H1 (cell line): Measurements from ENCODE around the gene PIK3R5. TPM values are rescaled to one million over a fixed set of nuclear protein-coding genes. Genes with fewer than 3 reads are reported as not detected.

Source experiments
- CHD1 ChIP-seq: IDR thresholded peaks from 2 replicates; pipeline ENCODE4 v1.6.1; 2012; ENCODE audit warnings: low read depth, low read length, improper control_type of control experiment
- CHD7 ChIP-seq: fragments of 300-600 bp; sonication (generic); IDR thresholded peaks from 2 replicates; pipeline ENCODE4 v1.7.1; 2012; ENCODE audit warnings: low read length, moderate library complexity, mild to moderate bottlenecking, inconsistent platforms; ENCODE audit not compliant: insufficient replicate concordance
- HDAC2 ChIP-seq, 2 experiments: fragments of 300-600 bp in 1 of 2; sonication (generic) in 1 of 2; IDR thresholded peaks; 2 replicates each; pipeline ENCODE4 v1.6.1; 2011 to 2012; ENCODE audit warnings: low read depth in 2 of 2, low read length in 2 of 2, mild to moderate bottlenecking in 2 of 2, moderate library complexity in 2 of 2, borderline replicate concordance in 1 of 2, inconsistent platforms in 1 of 2
- JUN ChIP-seq: IDR thresholded peaks from 2 replicates; pipeline ENCODE4 v1.6.1; 2011; ENCODE audit warnings: low read depth, mild to moderate bottlenecking, improper control_type of control experiment, low read length
- PHF8 ChIP-seq: fragments of 200-600 bp; sonication (generic); conservative IDR thresholded peaks from 2 replicates; pipeline ENCODE4 v1.7.1; 2012; ENCODE audit warnings: low read depth, mild to moderate bottlenecking, inconsistent platforms, low read length, moderate library complexity
- TEAD4 ChIP-seq: IDR thresholded peaks from 2 replicates; pipeline ENCODE4 v1.6.1; 2012; ENCODE audit warnings: low read depth, low read length, inconsistent platforms, mixed read lengths
- polyA plus RNA-seq, 7 experiments: library from polyadenylated mRNA; depleted of rRNA in 3 of 7; stranded (reverse) in 5 of 7; unstranded in 2 of 7; fragments of >200 nt in 5 of 7; fragments of 200-250 nt in 2 of 7; gene quantifications; 1 replicate in 5 of 7; 2 replicates in 1 of 7; 4 replicates in 1 of 7; pipeline versions ENCODE4 v1.2.1 to v1.2.3, GENCODE V29; 2011 to 2013; ENCODE audit warnings: missing spikeins in 2 of 7, mixed read lengths in 2 of 7
- total RNA-seq: library from RNA; stranded (reverse); fragmentation: NEBNext Ultra II Directional; extraction: Animal tissue kit (Norgen Biotek cat#: 25700); gene quantifications from 2 replicates; pipeline ENCODE4 v1.2.1, GENCODE V29; 2021

Gene PIK3R5
- total and polyA plus RNA-seq, 2 of the 8 experiments (the other 6 are each of a cell fraction or from before 2014, with no cell fraction given), result 2.7 to 4.3 TPM

- no peak for TF ChIP-seq CHD7
- TF ChIP-seq TEAD4, result no peak
- TF ChIP-seq JUN, result no peak
- no peak for TF ChIP-seq HDAC2 (IDR thresholded peaks at IDR 0.05; ENCODE audit: borderline replicate concordance in 1 of 2, low read depth in 2 of 2, low read length in 2 of 2)
- TF ChIP-seq CHD1, result no peak
- no peak for TF ChIP-seq PHF8
Measured at GRCh38 chr17:8847891-8848290, 117.6 kb downstream of the PIK3R5 start (continued).
